GM08714 (cell line): ENCODE results near the gene AKAP10.
"Not testable (repeated sequence)": the region's sequence is repeated elsewhere in the genome, so short reads cannot be mapped to it uniquely, and the experiment has no call there.

Source experiments
- H3K4me3 ChIP-seq: fragments of 200-500 bp; sonication (Bioruptor generic); 2 replicates; pipeline ENCODE4 v1.5.1; 2014; ENCODE audit warnings: mild to moderate bottlenecking, low read length, inconsistent platforms
- ZNF274 ChIP-seq: IDR thresholded peaks from 2 replicates; pipeline ENCODE4 v1.6.1; 2012; ENCODE audit warnings: mild to moderate bottlenecking, low read depth, low read length

Gene AKAP10

GRCh38 chr17:19877364-19877945 is 100.2 kb downstream of the AKAP10 start:
- no peak overlapping the region for H3K4me3 ChIP-seq
- no peak for TF ChIP-seq ZNF274

GRCh38 chr17:19876529-19877161 is 101.0 kb downstream of the AKAP10 start:
- TF ChIP-seq ZNF274 = no peak
- no peak overlapping the region for H3K4me3 ChIP-seq

- TF ChIP-seq ZNF274 = no peak
- H3K4me3 ChIP-seq = no peak overlapping the region
Measured at GRCh38 chr17:19874256-19874655, 103.4 kb downstream of the AKAP10 start.

- H3K4me3 ChIP-seq = no peak overlapping the region
- TF ChIP-seq ZNF274 = no peak
Measured at GRCh38 chr17:19873346-19873745, 104.3 kb downstream of the AKAP10 start.

- peak overlapping the region; percentile 74; the same call in 1 of the 2 replicates for H3K4me3 ChIP-seq
- TF ChIP-seq ZNF274 = no peak
Measured at GRCh38 chr17:19868079-19868395, 109.6 kb downstream of the AKAP10 start.

- peak within 1 kb of the TSS; percentile 74 for H3K4me3 ChIP-seq
- no peak for TF ChIP-seq ZNF274
Measured at GRCh38 chr17:19867329-19868078, 110.1 kb downstream of the AKAP10 start, which contains the start of gene ULK2. TSS of gene ULK2 (minus strand) at chr17:19867936. CDS start at chr17:19867417, 519 bp downstream.

- peak overlapping the region; percentile 74 for H3K4me3 ChIP-seq
- no peak for TF ChIP-seq ZNF274
Measured at GRCh38 chr17:19867079-19867328, 110.6 kb downstream of the AKAP10 start.

GRCh38 chr17:19865021-19865420 is 112.6 kb downstream of the AKAP10 start:
- TF ChIP-seq ZNF274 = no peak
- H3K4me3 ChIP-seq = peak overlapping the region; percentile 15; the same call in 1 of the 2 replicates

- not testable (repeated sequence) for H3K4me3 ChIP-seq
Measured at GRCh38 chr17:19860647-19861177, 116.9 kb downstream of the AKAP10 start.

GRCh38 chr17:19857640-19858039 is 120.0 kb downstream of the AKAP10 start:
- H3K4me3 ChIP-seq = no peak overlapping the region
- no peak for TF ChIP-seq ZNF274
